Measurements from ENCODE around the gene CLRN3. TPM values are rescaled to one million over a fixed set of nuclear protein-coding genes. Genes with fewer than 3 reads are reported as not detected.

The CLRN3 gene
- total and polyA plus RNA-seq, 4 donors: 6.3 TPM; not detected in 3

DNA sequence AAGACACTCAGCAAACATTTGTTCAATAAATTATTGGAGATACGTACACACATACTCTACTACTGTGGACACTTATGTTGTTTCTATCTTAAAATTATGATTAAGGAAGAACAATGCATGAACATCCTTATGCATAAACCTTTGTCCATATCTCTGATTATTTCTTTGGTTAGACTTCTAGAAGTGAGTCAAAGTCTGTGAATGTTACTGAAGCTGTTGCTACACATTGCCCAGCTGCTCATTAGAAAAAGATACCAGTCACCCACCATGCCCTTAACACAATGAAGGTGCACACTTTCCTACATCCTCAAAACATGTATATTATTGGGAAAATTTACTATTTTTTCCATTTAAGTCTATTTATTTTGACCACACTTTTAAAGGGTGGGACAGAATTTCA lies 1.4 kb upstream of the CLRN3 start:
- Histone ChIP-seq H3K27me3 (ENCODE audit: control insufficient read depth in 1 of 2, insufficient read depth in 2 of 2, low read length in 1 of 2) (no peaks in the 10 kb centered on the region), H3K9me3 (ENCODE audit: control insufficient read depth, low read length) (no peaks in the 10 kb centered on the region), H3K4me1 (ENCODE audit: control insufficient read depth in 1 of 2, insufficient read depth in 2 of 2, low read length in 2 of 2) (no peaks in the 10 kb centered on the region), H3K27ac (ENCODE audit: low read depth in 1 of 2, low read length in 2 of 2) (no peak overlapping the region), H3K36me3 (ENCODE audit: control insufficient read depth in 1 of 2, insufficient read depth in 2 of 2, low read length in 1 of 2) (no peaks in the 10 kb centered on the region), H3K4me3 (ENCODE audit: low read length in 2 of 2) (no peak overlapping the region)
- intact Hi-C loops (cut with DNase I): loop anchor here in 1 of 2 donors (5.0 kb wide), 1 partner anchor 178 kb away; no protein-coding TSS in a partner anchor
- ATAC-seq (ENCODE audit: low FRiP score): no peak
- WGBS, 2 donors: 69 to 86% methylated on average over 1 of the region's 1 CpG
- DNase-seq: no peak

DNA sequence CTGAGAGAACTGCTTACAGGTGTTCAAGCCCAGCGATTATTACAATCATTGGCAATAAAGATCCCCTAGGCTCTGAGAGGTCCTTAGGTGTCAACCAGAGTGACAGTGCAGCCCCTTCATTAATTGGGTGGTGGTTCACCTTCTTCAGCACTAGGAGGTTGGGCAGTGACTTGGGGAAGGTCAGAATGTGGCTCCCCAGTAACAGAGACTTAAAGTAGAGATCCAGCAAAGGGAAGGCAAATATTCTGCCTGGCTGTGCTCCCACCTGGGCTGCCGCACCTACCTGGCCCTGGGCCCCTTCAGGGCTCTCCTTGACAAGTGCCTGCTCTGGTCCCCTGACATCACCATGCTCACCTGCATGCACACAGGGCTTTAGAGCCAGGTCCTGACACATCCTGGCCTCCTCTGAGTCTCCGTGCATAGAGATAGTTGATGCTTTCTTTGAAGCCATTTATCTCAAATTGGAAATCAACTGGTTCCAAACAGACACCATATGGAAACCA lies 1.9 kb downstream of the CLRN3 start:
- intact Hi-C loops (cut with DNase I): loop anchor here in 1 of 2 donors (5.0 kb wide), 1 partner anchor 181 kb away; no protein-coding TSS in a partner anchor
- 87 to 91% methylated on average over 3 of the region's 3 CpGs for WGBS, 2 donors
- Histone ChIP-seq H3K9me3 (ENCODE audit: control insufficient read depth, low read length) (no peaks in the 10 kb centered on the region), H3K4me1 (ENCODE audit: control insufficient read depth in 1 of 2, insufficient read depth in 2 of 2, low read length in 2 of 2) (no peaks in the 10 kb centered on the region), H3K4me3 (ENCODE audit: low read length in 2 of 2) (no peak overlapping the region), H3K36me3 (ENCODE audit: control insufficient read depth in 1 of 2, insufficient read depth in 2 of 2, low read length in 1 of 2) (no peaks in the 10 kb centered on the region), H3K27me3 (ENCODE audit: control insufficient read depth in 1 of 2, insufficient read depth in 2 of 2, low read length in 1 of 2) (no peaks in the 10 kb centered on the region), H3K27ac (ENCODE audit: low read depth in 1 of 2, low read length in 2 of 2) (no peak overlapping the region)
- ATAC-seq (ENCODE audit: low FRiP score) (no peak), DNase-seq (no peak)

DNA sequence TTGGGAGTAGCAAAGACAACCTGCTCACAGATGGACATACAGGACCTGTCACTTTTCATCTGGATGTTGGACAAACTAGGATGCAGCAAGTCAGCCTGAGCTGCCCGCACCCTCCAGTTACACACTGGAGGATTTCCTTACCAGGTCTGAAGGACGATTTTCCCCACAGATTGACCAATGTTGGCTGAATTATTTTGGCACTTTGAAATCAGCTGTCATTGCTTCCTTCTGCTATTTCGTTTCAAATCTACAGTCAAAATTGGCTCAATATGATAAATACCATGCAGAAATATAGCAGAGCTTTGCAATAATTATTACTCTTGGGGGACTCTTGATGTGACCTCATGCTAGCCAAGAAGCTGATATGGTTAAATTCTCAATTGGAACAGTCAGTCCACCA lies 2.5 kb downstream of the CLRN3 start:
- H3K4me1 ChIP-seq (ENCODE audit: control insufficient read depth in 1 of 2, insufficient read depth in 2 of 2, low read length in 2 of 2): no peaks in the 10 kb centered on the region
- no peak overlapping the region for H3K4me3 ChIP-seq (ENCODE audit: low read length in 2 of 2)
- WGBS, 2 donors: 53 to 55% methylated on average over 3 of the region's 3 CpGs
- H3K27me3 ChIP-seq (ENCODE audit: control insufficient read depth in 1 of 2, insufficient read depth in 2 of 2, low read length in 1 of 2): no peaks in the 10 kb centered on the region
- ATAC-seq (ENCODE audit: low FRiP score) (no peak), DNase-seq (no peak)
- no peaks in the 10 kb centered on the region for H3K36me3 ChIP-seq (ENCODE audit: control insufficient read depth in 1 of 2, insufficient read depth in 2 of 2, low read length in 1 of 2)
- intact Hi-C loops (cut with DNase I): loop anchor here in 1 of 2 donors (5.0 kb wide), 1 partner anchor 182 kb away; no protein-coding TSS in a partner anchor
- H3K27ac ChIP-seq (ENCODE audit: low read depth in 1 of 2, low read length in 2 of 2): no peak overlapping the region
- H3K9me3 ChIP-seq (ENCODE audit: control insufficient read depth, low read length): no peaks in the 10 kb centered on the region

DNA sequence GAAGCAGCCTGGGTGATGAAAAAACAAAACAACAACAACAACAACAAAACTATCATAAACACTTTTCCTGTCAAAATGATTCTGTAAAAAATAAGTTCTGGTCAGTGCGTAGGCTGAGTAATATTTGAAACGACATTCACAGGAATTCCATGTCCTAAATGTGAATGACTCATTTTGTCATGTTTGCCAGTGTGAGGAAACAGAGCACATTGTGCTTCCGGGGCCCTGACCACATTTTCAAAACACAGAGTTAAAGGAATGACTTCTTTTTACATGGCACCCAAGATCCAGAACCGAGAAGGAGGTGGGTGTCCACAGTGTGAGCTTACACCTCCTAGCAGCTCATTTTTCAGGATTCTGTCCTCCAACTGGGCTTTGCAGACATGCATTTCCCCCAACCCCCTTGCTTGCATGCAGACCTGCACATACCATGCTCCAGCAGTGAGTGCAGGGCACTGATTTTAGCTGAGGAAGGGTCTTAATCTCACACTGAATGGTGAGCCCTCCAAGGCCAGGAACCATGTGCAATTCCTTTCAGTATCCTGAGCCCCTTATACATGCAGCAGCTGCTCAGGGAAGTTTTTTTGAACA lies 3.0 kb downstream of the CLRN3 start:
- Histone ChIP-seq H3K36me3 (ENCODE audit: control insufficient read depth in 1 of 2, insufficient read depth in 2 of 2, low read length in 1 of 2) (no peaks in the 10 kb centered on the region), H3K27me3 (ENCODE audit: control insufficient read depth in 1 of 2, insufficient read depth in 2 of 2, low read length in 1 of 2) (no peaks in the 10 kb centered on the region), H3K4me3 (ENCODE audit: low read length in 2 of 2) (no peak overlapping the region), H3K4me1 (ENCODE audit: control insufficient read depth in 1 of 2, insufficient read depth in 2 of 2, low read length in 2 of 2) (no peaks in the 10 kb centered on the region), H3K9me3 (ENCODE audit: control insufficient read depth, low read length) (no peaks in the 10 kb centered on the region), H3K27ac (ENCODE audit: low read depth in 1 of 2, low read length in 2 of 2) (no peak overlapping the region)
- ATAC-seq (ENCODE audit: low FRiP score) (no peak), DNase-seq (no peak)
- 11 to 12% methylated on average over 4 of the region's 4 CpGs for WGBS, 2 donors
- intact Hi-C loops (cut with DNase I): loop anchor here in 1 of 2 donors (5.0 kb wide), 1 partner anchor 183 kb away; no protein-coding TSS in a partner anchor

DNA sequence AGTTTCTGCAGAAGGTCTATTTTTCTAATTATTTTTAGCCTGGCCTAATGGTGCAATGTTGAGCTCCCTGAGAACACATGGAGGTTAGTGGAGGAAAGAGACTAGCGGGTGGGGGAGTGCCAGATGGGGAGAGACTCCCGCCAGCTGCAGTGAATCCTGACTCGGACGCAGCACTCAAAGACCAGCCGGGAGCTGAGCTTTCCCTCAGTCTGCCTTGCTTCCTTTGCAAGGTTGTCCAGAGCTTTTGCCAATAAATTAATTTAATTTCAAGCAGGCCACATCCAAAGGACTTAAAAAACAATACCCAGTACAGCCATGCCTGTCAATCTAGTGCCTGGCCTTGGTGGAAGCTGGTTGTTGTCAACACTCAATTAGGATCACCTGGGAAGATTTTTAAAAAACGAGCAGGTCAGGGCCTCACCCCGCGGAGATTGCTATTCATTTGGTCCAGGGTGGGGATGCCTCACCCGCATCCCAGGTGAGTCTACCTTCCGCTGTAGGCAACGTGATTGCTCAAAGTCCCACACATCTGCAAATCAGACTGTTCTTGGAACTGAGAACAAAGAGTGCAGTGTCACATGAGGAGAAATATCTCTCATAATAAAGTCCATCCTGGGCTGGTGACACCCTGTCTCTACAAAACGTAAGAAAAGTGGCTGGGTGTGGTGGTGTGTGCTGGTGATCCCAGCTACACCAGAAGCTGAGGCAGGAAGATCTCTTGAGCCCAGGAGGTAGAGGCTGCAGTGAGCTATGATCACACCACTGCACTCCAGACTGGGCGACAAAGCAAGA lies 4.0 kb downstream of the CLRN3 start:
- H3K4me1 ChIP-seq (ENCODE audit: control insufficient read depth in 1 of 2, insufficient read depth in 2 of 2, low read length in 2 of 2): no peaks in the 10 kb centered on the region
- WGBS, 2 donors: 92 to 94% methylated on average over 13 of the region's 13 CpGs
- intact Hi-C loops (cut with DNase I): no loop called here
- DNase-seq (no peak), ATAC-seq (ENCODE audit: low FRiP score) (no peak)
- H3K27ac ChIP-seq (ENCODE audit: low read depth in 1 of 2, low read length in 2 of 2): no peak overlapping the region
- H3K36me3 ChIP-seq (ENCODE audit: control insufficient read depth in 1 of 2, insufficient read depth in 2 of 2, low read length in 1 of 2): no peaks in the 10 kb centered on the region
- no peaks in the 10 kb centered on the region for H3K9me3 ChIP-seq (ENCODE audit: control insufficient read depth, low read length)
- H3K4me3 ChIP-seq (ENCODE audit: low read length in 2 of 2): no peak overlapping the region
- no peaks in the 10 kb centered on the region for H3K27me3 ChIP-seq (ENCODE audit: control insufficient read depth in 1 of 2, insufficient read depth in 2 of 2, low read length in 1 of 2)

DNA sequence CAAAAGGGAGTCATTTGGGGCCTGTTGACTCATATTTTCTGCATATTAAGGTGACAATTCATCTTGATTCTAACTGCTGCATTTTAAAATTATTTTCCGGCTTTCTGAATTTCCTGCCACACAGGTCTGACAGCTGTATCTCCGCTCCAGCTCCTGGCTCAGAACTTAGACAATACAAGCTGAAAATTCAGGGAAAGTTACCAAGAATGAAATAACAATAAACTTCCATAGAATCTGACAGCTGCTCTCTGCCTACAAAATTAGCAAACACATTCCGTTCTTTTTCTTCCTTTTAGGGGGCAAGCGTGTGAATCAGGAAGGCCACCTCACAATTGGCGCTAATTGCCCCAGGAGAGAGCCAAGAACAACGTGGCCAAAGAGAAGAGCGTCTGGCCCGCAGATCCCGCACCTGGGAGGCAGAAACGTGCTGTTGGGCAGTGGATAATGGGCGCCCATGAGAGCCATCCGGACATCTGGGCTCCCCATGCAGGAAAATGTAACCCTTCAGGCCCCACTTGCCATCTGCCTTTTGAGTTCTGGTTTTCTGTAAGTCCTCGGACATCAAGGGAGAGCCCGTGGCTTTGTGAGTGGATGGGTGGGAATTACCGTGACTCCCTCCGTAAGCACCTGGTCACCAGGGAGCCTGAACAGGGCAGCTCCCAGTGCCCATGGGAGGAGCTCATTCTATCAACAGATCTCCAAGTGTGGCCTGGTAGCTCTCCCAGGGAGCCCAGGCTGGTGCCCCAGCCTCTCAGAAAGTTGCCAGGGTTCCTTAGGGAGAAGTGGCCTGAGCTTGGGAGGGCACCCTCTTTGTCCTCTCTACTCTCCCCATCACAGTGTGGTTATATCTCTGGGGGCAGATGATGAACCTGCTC lies 5.0 kb downstream of the CLRN3 start:
- Histone ChIP-seq H3K4me3 (ENCODE audit: low read length in 2 of 2) (no peak overlapping the region), H3K9me3 (ENCODE audit: control insufficient read depth, low read length) (no peaks in the 10 kb centered on the region), H3K4me1 (ENCODE audit: control insufficient read depth in 1 of 2, insufficient read depth in 2 of 2, low read length in 2 of 2) (no peaks in the 10 kb centered on the region), H3K36me3 (ENCODE audit: control insufficient read depth in 1 of 2, insufficient read depth in 2 of 2, low read length in 1 of 2) (no peaks in the 10 kb centered on the region), H3K27me3 (ENCODE audit: control insufficient read depth in 1 of 2, insufficient read depth in 2 of 2, low read length in 1 of 2) (no peaks in the 10 kb centered on the region), H3K27ac (ENCODE audit: low read depth in 1 of 2, low read length in 2 of 2) (no peak overlapping the region)
- ATAC-seq (ENCODE audit: low FRiP score): no peak
- intact Hi-C loops (cut with DNase I): no loop called here
- 41 to 48% methylated on average over 16 of the region's 16 CpGs for WGBS, 2 donors
- no peak for DNase-seq

DNA sequence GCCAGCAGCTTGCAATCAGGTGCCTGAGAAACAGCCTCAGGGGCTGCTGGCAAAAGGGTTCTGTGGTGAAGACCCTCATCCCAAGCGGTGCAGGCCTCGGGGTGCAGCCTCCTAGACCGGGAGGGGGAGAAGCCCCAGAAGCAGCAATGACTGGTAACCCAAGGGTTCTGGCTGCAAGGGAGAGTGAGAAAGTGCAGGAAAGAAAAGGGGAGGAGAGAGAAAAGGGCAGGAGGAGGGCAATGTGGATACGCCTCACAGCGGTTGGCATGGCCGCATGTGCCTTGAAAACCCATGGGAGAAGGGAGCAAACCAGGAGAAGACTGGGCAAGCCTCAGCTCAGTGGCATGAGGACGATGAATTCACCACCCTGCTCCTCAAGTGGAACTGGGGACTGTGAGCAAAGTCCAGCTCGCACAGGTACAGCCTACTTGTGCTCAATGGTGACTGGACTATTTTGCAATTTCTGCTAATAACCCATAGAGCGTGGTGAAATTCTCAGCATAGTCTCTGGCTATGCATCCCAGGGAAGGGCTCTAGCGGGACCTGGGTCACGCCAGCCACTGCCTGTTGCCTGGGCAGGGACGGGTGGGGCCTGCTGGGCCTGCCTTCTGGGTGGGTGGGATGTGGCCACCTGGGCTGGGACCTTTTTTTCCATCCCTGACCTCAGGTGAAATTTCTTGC lies 6.2 kb downstream of the CLRN3 start:
- DNase-seq: no peak

DNA sequence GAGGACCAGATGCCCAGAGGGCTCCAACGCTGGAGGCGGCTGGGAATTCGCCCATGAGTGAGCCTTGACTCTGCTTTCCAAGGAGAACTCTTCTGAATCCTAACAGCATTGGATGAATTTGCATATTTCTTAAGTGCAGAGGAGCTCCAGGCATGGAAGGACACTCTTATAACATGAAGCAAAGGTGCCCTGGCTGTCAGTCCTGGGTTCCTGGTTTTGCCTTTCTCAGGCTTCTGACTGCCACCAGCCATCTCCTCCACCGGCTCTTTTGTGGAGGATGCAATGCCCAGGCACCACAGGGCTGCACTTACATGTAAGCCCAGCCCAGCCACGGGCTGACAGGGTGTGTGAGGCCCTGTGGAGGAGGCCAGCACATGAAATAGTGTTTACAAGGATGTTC lies 8.2 kb downstream of the CLRN3 start:
- no peak overlapping the region for H3K4me3 ChIP-seq (ENCODE audit: low read length in 2 of 2)
- no peaks in the 10 kb centered on the region for H3K4me1 ChIP-seq (ENCODE audit: control insufficient read depth in 1 of 2, insufficient read depth in 2 of 2, low read length in 2 of 2)
- ATAC-seq (ENCODE audit: low FRiP score) (no peak), DNase-seq (no peak)
- 80 to 85% methylated on average over 5 of the region's 5 CpGs for WGBS, 2 donors
- no peaks in the 10 kb centered on the region for H3K9me3 ChIP-seq (ENCODE audit: control insufficient read depth, low read length)
- no peaks in the 10 kb centered on the region for H3K27me3 ChIP-seq (ENCODE audit: control insufficient read depth in 1 of 2, insufficient read depth in 2 of 2, low read length in 1 of 2)
- H3K36me3 ChIP-seq (ENCODE audit: control insufficient read depth in 1 of 2, insufficient read depth in 2 of 2, low read length in 1 of 2): no peaks in the 10 kb centered on the region
- intact Hi-C loops (cut with DNase I): no loop called here
- no peak overlapping the region for H3K27ac ChIP-seq (ENCODE audit: low read depth in 1 of 2, low read length in 2 of 2)

More for the DNA sequence above, 6.2 kb downstream of the CLRN3 start:
- Histone ChIP-seq H3K4me1 (ENCODE audit: control insufficient read depth in 1 of 2, insufficient read depth in 2 of 2, low read length in 2 of 2) (no peaks in the 10 kb centered on the region), H3K9me3 (ENCODE audit: control insufficient read depth, low read length) (no peaks in the 10 kb centered on the region), H3K36me3 (ENCODE audit: control insufficient read depth in 1 of 2, insufficient read depth in 2 of 2, low read length in 1 of 2) (no peaks in the 10 kb centered on the region), H3K4me3 (ENCODE audit: low read length in 2 of 2) (no peak overlapping the region), H3K27ac (ENCODE audit: low read depth in 1 of 2, low read length in 2 of 2) (no peak overlapping the region), H3K27me3 (ENCODE audit: control insufficient read depth in 1 of 2, insufficient read depth in 2 of 2, low read length in 1 of 2) (no peaks in the 10 kb centered on the region)
- no peak for ATAC-seq (ENCODE audit: low FRiP score)
- 92% methylated on average over 12 of the region's 12 CpGs for WGBS, 2 donors
- intact Hi-C loops (cut with DNase I): no loop called here

All from aorta (tissue), 5 donors.